ENCODE measurements around the gene MBP. TPM values are rescaled to one million over a fixed set of nuclear protein-coding genes. Genes with fewer than 3 reads are reported as not detected.

Gene MBP
- total RNA-seq, 1 donor from 2014 or later: 78.9 TPM

DNA sequence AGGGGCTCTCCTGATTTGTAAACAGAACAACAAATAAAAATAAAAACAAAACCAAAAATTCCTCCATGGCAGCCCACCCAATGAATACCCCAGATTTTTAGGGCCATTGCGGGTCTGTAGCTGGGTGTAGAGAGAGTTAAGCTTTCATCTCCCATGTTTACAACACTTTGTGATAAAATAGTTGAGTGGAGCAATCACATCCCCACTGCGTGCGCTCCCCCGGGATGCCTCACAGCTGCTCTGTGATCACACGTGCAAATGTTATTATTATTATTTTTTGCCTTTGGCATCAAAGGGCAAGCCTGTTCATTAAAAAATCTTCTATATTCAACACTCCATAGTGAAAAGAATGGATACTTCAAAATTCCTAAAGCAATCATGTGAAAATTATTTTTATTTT lies 118.0 kb downstream of the MBP start:
- peaks cover 16% of the 10 kb centered on the region for H3K36me3 ChIP-seq

DNA sequence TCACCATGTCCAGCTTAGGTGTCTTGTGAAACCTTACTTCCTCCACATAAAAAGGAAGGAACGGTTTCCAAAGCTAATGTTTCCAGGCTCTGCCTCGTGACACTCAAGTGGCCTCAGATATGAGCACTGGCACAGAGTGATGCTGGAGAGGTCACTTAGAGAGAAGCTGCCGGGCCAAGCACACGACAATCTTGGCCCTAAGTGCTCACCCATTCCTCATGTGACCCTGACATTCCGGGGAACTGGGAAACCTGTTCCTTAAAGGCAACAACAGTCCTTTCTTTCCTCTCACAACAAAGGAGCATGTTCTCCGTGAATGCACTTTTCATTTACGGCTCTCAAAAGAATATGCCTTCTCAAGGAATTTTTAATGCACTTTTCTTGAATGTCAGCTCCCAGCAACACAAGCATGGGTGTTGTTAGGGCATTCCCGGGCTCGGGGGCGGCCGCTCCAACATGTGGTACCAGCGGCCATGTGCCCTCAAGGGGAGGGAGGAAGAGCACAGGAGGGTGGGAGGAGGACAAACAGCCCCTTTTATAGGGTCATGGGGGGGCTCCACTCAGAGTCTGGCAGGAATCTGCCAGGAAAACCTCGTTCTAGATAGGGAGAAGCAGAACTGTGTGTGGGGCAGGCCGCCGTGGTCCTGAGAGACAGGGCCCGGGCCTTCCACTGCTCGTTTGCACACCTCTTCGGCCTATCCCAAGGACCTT lies 118.6 kb downstream of the MBP start:
- ATAC-seq: peak; percentile 94

More for the DNA sequence above, 118.0 kb downstream of the MBP start:
- intact Hi-C loops (cut with DNase I): no loop called here
- Histone ChIP-seq H3K27me3 (no peaks in the 10 kb centered on the region), H3K27ac (peak overlapping the region; percentile 63), H3K4me1 (peaks cover 24% of the 10 kb centered on the region), H3K9me3 (no peaks in the 10 kb centered on the region), H3K4me3 (no peak overlapping the region)
- TF ChIP-seq, protein P1, sequence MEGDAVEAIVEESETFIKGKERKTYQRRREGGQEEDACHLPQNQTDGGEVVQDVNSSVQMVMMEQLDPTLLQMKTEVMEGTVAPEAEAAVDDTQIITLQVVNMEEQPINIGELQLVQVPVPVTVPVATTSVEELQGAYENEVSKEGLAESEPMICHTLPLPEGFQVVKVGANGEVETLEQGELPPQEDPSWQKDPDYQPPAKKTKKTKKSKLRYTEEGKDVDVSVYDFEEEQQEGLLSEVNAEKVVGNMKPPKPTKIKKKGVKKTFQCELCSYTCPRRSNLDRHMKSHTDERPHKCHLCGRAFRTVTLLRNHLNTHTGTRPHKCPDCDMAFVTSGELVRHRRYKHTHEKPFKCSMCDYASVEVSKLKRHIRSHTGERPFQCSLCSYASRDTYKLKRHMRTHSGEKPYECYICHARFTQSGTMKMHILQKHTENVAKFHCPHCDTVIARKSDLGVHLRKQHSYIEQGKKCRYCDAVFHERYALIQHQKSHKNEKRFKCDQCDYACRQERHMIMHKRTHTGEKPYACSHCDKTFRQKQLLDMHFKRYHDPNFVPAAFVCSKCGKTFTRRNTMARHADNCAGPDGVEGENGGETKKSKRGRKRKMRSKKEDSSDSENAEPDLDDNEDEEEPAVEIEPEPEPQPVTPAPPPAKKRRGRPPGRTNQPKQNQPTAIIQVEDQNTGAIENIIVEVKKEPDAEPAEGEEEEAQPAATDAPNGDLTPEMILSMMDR (IDR thresholded peaks at IDR 0.05): no peak
- ATAC-seq (no peak), DNase-seq (no peak)

DNA sequence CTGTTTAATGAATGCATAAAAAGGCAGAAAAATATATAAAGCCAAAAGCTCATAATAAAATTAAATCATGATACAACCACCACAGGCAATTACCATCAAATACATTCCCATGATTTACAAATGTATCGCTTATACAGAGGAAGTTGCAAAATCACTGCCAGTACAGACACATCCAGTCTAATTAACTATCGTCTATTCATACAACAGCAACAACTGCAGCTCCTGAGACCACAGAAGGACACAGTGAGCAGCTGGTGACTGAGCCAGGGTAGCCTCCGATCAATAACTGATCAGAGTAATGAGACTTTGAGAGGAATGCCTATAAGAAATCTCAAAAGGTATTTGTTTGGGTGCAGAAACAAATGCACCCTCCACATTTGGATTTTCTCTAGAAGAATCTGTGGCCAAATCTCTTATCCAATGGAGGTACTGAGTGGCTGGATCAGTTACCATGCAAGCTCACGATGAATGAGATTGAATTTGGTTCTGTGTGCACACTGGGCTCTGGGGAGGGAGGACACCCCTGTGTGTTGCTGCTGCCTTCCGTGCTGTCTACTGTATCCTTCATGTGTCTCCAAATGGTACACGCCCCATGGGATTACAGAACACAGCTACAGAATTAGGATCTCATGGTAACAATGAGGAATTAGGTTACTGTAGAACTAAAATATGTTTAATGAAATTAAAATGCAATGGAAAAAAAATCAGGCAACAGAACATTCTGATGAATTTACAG lies 119.6 kb downstream of the MBP start:
- TF ChIP-seq, protein P1 (IDR thresholded peaks at IDR 0.05): no peak
- Histone ChIP-seq H3K4me1 (peaks cover 24% of the 10 kb centered on the region), H3K4me3 (no peak overlapping the region), H3K27me3 (no peaks in the 10 kb centered on the region), H3K27ac (peak overlapping the region; percentile 63), H3K36me3 (peaks cover 16% of the 10 kb centered on the region), H3K9me3 (no peaks in the 10 kb centered on the region)
- intact Hi-C loops (cut with DNase I): no loop called here
- DNase-seq (no peak), ATAC-seq (no peak)

More for the DNA sequence above, 118.6 kb downstream of the MBP start:
- intact Hi-C loops (cut with DNase I): no loop called here
- no peak for DNase-seq
- Histone ChIP-seq H3K9me3 (no peaks in the 10 kb centered on the region), H3K4me3 (no peak overlapping the region), H3K4me1 (peaks cover 24% of the 10 kb centered on the region), H3K36me3 (peaks cover 16% of the 10 kb centered on the region), H3K27me3 (no peaks in the 10 kb centered on the region), H3K27ac (peak overlapping the region; percentile 63)
- TF ChIP-seq, protein P1 (IDR thresholded peaks at IDR 0.05): no peak

DNA sequence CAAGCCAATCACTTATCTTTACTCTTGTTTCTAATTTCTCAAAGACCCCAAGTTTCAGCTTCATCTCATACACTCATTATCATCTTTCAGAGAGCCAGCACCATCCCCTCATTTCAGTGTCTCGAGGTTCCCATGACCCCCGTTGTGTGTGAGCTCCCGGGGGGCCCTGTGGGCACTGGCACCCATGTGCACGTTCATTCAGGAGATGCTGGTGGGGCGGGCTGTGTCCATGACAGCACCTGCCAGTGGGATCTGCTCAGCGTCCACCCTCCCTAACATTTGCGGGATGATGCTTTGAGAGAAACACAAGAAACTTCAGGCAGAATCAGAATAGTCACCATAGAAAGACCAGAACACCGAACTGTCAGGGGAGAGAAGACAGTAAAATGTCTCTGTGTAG lies 120.5 kb downstream of the MBP start:
- intact Hi-C loops (cut with DNase I): no loop called here
- Histone ChIP-seq H3K27ac (no peak overlapping the region), H3K4me1 (peaks cover 26% of the 10 kb centered on the region), H3K27me3 (no peaks in the 10 kb centered on the region), H3K4me3 (no peak overlapping the region), H3K9me3 (no peaks in the 10 kb centered on the region), H3K36me3 (peaks cover 13% of the 10 kb centered on the region)
- DNase-seq (no peak), ATAC-seq (no peak)
- TF ChIP-seq, protein P1 (IDR thresholded peaks at IDR 0.05): no peak

DNA sequence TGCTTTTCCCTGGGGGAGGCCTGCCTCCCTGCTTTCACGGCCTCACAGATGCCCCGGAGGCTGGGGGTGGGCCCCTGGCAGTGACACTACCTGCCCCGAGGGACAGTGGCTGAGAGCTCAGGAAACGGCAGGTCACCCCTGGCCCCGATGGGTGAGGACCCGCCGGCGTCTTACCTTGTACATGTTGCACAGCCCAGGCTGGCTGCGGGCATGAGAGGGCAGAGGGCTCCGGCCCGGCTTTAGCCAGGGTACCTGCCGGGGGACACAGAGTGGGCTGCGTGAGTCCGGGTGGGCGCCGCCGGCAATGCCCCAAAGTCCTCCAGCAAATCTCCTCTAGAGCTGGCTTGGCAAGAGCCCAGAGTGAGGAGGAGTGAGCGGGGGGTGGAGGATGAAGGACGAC lies 122.9 kb downstream of the MBP start:
- Histone ChIP-seq H3K36me3 (peaks cover 6% of the 10 kb centered on the region), H3K4me3 (no peak overlapping the region), H3K27me3 (no peaks in the 10 kb centered on the region), H3K27ac (no peak overlapping the region), H3K9me3 (no peaks in the 10 kb centered on the region), H3K4me1 (peaks cover 23% of the 10 kb centered on the region)
- TF ChIP-seq, protein P1 (IDR thresholded peaks at IDR 0.05): no peak
- DNase-seq (no peak), ATAC-seq (no peak)
- intact Hi-C loops (cut with DNase I): no loop called here
